ENCODE data around the gene PPARG.

DNA sequence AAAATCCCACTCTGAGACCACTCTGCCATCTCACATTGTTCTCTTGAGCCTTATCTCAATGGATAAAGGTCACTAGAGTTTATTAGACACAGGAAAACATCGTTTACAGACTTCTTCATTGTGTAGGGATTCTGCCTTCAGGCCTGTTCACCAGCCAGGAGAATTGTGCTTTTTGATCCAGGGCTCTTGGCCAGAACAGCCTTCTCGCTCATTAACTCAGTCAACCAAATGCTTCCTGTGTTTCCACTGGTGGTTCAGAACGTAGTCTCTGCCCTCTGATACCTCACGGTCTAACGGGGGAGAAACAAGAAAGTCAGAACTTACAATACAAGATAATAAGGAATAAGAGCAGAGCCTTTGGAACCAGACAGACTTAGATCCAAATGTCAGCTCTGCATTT lies 141.2 kb downstream of the PPARG start:
- TF ChIP-seq, protein P1, sequence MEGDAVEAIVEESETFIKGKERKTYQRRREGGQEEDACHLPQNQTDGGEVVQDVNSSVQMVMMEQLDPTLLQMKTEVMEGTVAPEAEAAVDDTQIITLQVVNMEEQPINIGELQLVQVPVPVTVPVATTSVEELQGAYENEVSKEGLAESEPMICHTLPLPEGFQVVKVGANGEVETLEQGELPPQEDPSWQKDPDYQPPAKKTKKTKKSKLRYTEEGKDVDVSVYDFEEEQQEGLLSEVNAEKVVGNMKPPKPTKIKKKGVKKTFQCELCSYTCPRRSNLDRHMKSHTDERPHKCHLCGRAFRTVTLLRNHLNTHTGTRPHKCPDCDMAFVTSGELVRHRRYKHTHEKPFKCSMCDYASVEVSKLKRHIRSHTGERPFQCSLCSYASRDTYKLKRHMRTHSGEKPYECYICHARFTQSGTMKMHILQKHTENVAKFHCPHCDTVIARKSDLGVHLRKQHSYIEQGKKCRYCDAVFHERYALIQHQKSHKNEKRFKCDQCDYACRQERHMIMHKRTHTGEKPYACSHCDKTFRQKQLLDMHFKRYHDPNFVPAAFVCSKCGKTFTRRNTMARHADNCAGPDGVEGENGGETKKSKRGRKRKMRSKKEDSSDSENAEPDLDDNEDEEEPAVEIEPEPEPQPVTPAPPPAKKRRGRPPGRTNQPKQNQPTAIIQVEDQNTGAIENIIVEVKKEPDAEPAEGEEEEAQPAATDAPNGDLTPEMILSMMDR (IDR thresholded peaks at IDR 0.05; ENCODE audit: low read length) = no peak
- no peak for TF ChIP-seq EZH2 (IDR thresholded peaks at IDR 0.05; ENCODE audit: borderline replicate concordance, low read length)
